K562 (cell line): ENCODE measurements around the gene SUDS3. TPM values are rescaled to one million over a fixed set of nuclear protein-coding genes. Genes with fewer than 3 reads are reported as not detected.

Experiments used
- BCL6 ChIP-seq: fragments of 250-450 bp; sonication (Bioruptor Pico); IDR thresholded peaks from 2 replicates; pipeline ENCODE4 v1.4.0; 2020
- CHD4 ChIP-seq: fragments of 200-600 bp; sonication (generic); IDR thresholded peaks from 3 replicates; pipeline ENCODE4 v1.6.1; 2012; ENCODE audit warnings: low read depth, mild to moderate bottlenecking, mixed read lengths, low read length, inconsistent platforms; ENCODE audit not compliant: insufficient read depth, insufficient replicate concordance, poor library complexity, severe bottlenecking
- CXXC5 ChIP-seq: fragments of 250-450 bp; sonication (Bioruptor Pico); IDR thresholded peaks from 2 replicates; pipeline ENCODE4 v1.8.0; 2022; ENCODE audit warnings: inconsistent platforms, mild to moderate bottlenecking, moderate library complexity
- DNMT1 ChIP-seq: fragments of 450-650 bp; IDR thresholded peaks from 2 replicates; pipeline ENCODE4 v1.6.1; 2016; ENCODE audit warnings: antibody characterized with exemption, mild to moderate bottlenecking
- ESRRB ChIP-seq: fragments of 250-450 bp; sonication (Bioruptor Pico); IDR thresholded peaks from 2 replicates; pipeline ENCODE4 v1.5.0; 2020; ENCODE audit warnings: mild to moderate bottlenecking, moderate library complexity, borderline replicate concordance
- EZH2 ChIP-seq: IDR thresholded peaks from 2 replicates; pipeline ENCODE4 v1.6.1; 2012; ENCODE audit warnings: low read depth, mild to moderate bottlenecking, inconsistent platforms, low read length, borderline replicate concordance
- FOXP1 ChIP-seq: sonication (generic); formaldehyde crosslinking; IDR thresholded peaks from 2 replicates; pipeline ENCODE4 v1.8.0; 2022; ENCODE audit warnings: mild to moderate bottlenecking, missing genetic modification reagents
- HDAC1 ChIP-seq, 2 experiments: fragments of 450-650 bp; IDR thresholded peaks; 2 replicates each; pipeline ENCODE4 v1.6.1; 2016 to 2017; ENCODE audit warnings: inconsistent platforms in 1 of 2, mild to moderate bottlenecking in 1 of 2, moderate library complexity in 1 of 2
- LARP7 ChIP-seq: fragments of 450-650 bp; IDR thresholded peaks from 2 replicates; pipeline ENCODE4 v1.6.1; 2016
- MEF2A ChIP-seq: IDR thresholded peaks from 2 replicates; pipeline ENCODE4 v1.6.1; 2011; ENCODE audit warnings: low read depth, mild to moderate bottlenecking, low read length, moderate library complexity; ENCODE audit not compliant: control insufficient read depth
- NCOA6 ChIP-seq: fragments of 450-650 bp; IDR thresholded peaks from 2 replicates; pipeline ENCODE4 v1.6.1; 2017; ENCODE audit warnings: mild to moderate bottlenecking
- RBM14 ChIP-seq: fragments of 200-400 bp; formaldehyde crosslinking; IDR thresholded peaks from 2 replicates; pipeline ENCODE4 v1.6.1; 2018; ENCODE audit warnings: low read depth, mild to moderate bottlenecking, low read length, moderate library complexity, borderline replicate concordance; ENCODE audit not compliant: insufficient read depth
- SMARCC2 ChIP-seq: fragments of 450-650 bp; IDR thresholded peaks from 2 replicates; pipeline ENCODE4 v1.6.1; 2017; ENCODE audit warnings: antibody characterized with exemption, moderate library complexity, mild to moderate bottlenecking, low read depth
- YBX1 ChIP-seq: fragments of 450-650 bp; IDR thresholded peaks from 2 replicates; pipeline ENCODE4 v1.7.1; 2016; ENCODE audit warnings: mild to moderate bottlenecking
- ZBTB7A ChIP-seq: IDR thresholded peaks from 2 replicates; pipeline ENCODE4 v1.6.1; 2011; ENCODE audit warnings: low read depth, mild to moderate bottlenecking, low read length, moderate library complexity, borderline replicate concordance; ENCODE audit not compliant: control insufficient read depth
- ZFPM2 ChIP-seq: fragments of 250-450 bp; sonication (Bioruptor Pico); IDR thresholded peaks from 2 replicates; pipeline ENCODE4 v1.5.1; 2022; ENCODE audit warnings: mild to moderate bottlenecking
- ZNF232 ChIP-seq: sonication (generic); formaldehyde crosslinking; IDR thresholded peaks from 2 replicates; pipeline ENCODE4 v1.8.0; 2022; ENCODE audit warnings: mild to moderate bottlenecking, missing genetic modification reagents
- ZNF274 ChIP-seq: IDR thresholded peaks from 2 replicates; pipeline ENCODE4 v1.6.1; 2011; ENCODE audit warnings: low read depth, mild to moderate bottlenecking, low read length, moderate library complexity, borderline replicate concordance
- ZNF354B ChIP-seq: fragments of 250-450 bp; sonication (Bioruptor Pico); IDR thresholded peaks from 2 replicates; pipeline ENCODE4 v1.4.0; 2020
- ZNF41 ChIP-seq: fragments of 250-450 bp; sonication (Bioruptor Pico); conservative IDR thresholded peaks from 2 replicates; pipeline ENCODE4 v1.4.0; 2020; ENCODE audit warnings: mild to moderate bottlenecking
- ZNF561 ChIP-seq: fragments of 450-650 bp; formaldehyde crosslinking; conservative IDR thresholded peaks from 2 replicates; pipeline ENCODE4 v1.4.0; 2020; ENCODE audit warnings: mild to moderate bottlenecking, moderate library complexity
- polyA plus RNA-seq, 8 experiments: library from polyadenylated mRNA; depleted of rRNA in 4 of 8; stranded (reverse) in 5 of 8; unstranded in 3 of 8; fragments of >200 nt; fragmentation: Nextera tagmentation in 2 of 8; fragmentation: Illumina TruSeq in 1 of 8; extraction: Ambion mirVana in 2 of 8; extraction: Trizol in 1 of 8; gene quantifications; 2 replicates each; pipeline versions ENCODE4 v1.2.1 to v1.2.3, GENCODE V29; 2011 to 2014; ENCODE audit warnings: inconsistent platforms in 1 of 8, missing spikeins in 1 of 8
- total RNA-seq, 7 experiments: library from RNA; depleted of rRNA in 6 of 7; stranded (reverse); fragments of >200 nt in 6 of 7; fragmentation: Illumina TruSeq in 2 of 7; extraction: Trizol in 2 of 7; gene quantifications; 2 replicates each; pipeline versions ENCODE4 v1.2.1 to v1.2.3, GENCODE V29; 2011 to 2021; ENCODE audit warnings: low replicate concordance in 1 of 7
- TF ChIP-seq, protein P1 (sequence below): fragments of 450-650 bp; IDR thresholded peaks from 2 replicates; pipeline ENCODE4 v1.6.1; 2017; ENCODE audit warnings: antibody characterized with exemption
- TF ChIP-seq, protein P2 (sequence below): sonication (generic); formaldehyde crosslinking; IDR thresholded peaks from 2 replicates; pipeline ENCODE4 v1.8.0; 2022; ENCODE audit warnings: missing genetic modification reagents, mild to moderate bottlenecking, borderline replicate concordance
- TF ChIP-seq, protein P3 (sequence below): fragments of 250-450 bp; sonication (Bioruptor Pico); IDR thresholded peaks from 2 replicates; pipeline ENCODE4 v1.4.0; 2020; ENCODE audit warnings: borderline replicate concordance

The SUDS3 gene
- total and polyA plus RNA-seq, 9 of the 15 experiments (the other 6 are each of a cell fraction or from before 2014, with no cell fraction given): 6.6 to 30.5 (median 23.3) TPM

DNA sequence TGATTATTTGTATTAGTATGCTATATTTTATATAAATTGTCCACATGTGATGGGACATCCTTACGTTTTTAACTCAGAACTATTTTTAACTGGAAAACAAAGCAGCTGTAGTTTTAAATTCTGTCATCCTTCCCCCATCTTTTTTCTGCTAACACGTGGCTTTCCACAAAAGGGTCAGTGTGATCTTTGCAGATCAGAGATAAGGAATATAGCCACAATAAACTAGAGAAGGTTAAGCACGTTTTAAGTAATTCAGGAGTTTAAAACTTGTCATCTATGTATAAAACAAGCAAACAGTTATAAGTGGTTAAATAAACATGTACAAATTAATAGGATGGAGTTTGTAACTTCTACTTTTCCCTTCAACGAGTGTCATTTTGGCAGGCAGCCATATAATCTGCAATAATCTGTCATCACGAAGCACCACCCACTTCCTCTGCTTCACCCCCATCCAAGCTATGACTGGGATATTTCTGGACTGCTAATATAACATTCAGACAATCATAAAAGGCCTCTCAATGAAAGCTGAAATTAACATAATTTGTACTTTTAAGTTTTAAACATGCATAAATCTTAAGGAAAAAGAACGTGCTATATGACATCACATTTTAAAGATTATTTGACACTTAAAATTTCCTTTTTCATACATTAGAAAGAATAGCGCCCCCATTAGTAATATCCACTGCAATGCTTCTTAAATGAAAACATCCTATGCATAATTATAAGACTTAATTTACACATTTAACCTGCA lies 18.9 kb upstream of the SUDS3 start (continued):
- TF ChIP-seq SMARCC2: peak; percentile 63
- TF ChIP-seq CHD4: peak; percentile 59
- TF ChIP-seq, protein P1, sequence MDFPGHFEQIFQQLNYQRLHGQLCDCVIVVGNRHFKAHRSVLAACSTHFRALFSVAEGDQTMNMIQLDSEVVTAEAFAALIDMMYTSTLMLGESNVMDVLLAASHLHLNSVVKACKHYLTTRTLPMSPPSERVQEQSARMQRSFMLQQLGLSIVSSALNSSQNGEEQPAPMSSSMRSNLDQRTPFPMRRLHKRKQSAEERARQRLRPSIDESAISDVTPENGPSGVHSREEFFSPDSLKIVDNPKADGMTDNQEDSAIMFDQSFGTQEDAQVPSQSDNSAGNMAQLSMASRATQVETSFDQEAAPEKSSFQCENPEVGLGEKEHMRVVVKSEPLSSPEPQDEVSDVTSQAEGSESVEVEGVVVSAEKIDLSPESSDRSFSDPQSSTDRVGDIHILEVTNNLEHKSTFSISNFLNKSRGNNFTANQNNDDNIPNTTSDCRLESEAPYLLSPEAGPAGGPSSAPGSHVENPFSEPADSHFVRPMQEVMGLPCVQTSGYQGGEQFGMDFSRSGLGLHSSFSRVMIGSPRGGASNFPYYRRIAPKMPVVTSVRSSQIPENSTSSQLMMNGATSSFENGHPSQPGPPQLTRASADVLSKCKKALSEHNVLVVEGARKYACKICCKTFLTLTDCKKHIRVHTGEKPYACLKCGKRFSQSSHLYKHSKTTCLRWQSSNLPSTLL: no peak
- peak; percentile 70 for TF ChIP-seq MEF2A
- no peak for TF ChIP-seq RBM14
- TF ChIP-seq, protein P2, sequence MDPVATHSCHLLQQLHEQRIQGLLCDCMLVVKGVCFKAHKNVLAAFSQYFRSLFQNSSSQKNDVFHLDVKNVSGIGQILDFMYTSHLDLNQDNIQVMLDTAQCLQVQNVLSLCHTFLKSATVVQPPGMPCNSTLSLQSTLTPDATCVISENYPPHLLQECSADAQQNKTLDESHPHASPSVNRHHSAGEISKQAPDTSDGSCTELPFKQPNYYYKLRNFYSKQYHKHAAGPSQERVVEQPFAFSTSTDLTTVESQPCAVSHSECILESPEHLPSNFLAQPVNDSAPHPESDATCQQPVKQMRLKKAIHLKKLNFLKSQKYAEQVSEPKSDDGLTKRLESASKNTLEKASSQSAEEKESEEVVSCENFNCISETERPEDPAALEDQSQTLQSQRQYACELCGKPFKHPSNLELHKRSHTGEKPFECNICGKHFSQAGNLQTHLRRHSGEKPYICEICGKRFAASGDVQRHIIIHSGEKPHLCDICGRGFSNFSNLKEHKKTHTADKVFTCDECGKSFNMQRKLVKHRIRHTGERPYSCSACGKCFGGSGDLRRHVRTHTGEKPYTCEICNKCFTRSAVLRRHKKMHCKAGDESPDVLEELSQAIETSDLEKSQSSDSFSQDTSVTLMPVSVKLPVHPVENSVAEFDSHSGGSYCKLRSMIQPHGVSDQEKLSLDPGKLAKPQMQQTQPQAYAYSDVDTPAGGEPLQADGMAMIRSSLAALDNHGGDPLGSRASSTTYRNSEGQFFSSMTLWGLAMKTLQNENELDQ (CRISPR knock-in tag): no peak
- TF ChIP-seq ZNF354B (CRISPR knock-in tag): no peak
- TF ChIP-seq ESRRB: no peak
- no peak for TF ChIP-seq ZNF561 (CRISPR knock-in tag)
- TF ChIP-seq HDAC1 (IDR thresholded peaks at IDR 0.05): peak; percentile 39 to 75; a peak in 2 of 4 replicates
- TF ChIP-seq ZNF232 (CRISPR knock-in tag): no peak
- no peak for TF ChIP-seq EZH2
- TF ChIP-seq YBX1: no peak
- no peak; the same call in none of the 2 replicates for TF ChIP-seq CXXC5 (CRISPR knock-in tag)
- TF ChIP-seq LARP7: no peak
- no peak for TF ChIP-seq ZNF41 (CRISPR knock-in tag)
- TF ChIP-seq ZNF274: no peak
- TF ChIP-seq, protein P3, sequence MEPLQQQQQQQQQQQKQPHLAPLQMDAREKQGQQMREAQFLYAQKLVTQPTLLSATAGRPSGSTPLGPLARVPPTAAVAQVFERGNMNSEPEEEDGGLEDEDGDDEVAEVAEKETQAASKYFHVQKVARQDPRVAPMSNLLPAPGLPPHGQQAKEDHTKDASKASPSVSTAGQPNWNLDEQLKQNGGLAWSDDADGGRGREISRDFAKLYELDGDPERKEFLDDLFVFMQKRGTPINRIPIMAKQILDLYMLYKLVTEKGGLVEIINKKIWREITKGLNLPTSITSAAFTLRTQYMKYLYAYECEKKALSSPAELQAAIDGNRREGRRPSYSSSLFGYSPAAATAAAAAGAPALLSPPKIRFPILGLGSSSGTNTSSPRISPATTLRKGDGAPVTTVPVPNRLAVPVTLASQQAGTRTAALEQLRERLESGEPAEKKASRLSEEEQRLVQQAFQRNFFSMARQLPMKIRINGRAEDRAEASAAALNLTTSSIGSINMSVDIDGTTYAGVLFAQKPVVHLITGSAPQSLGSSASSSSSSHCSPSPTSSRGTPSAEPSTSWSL (CRISPR knock-in tag): no peak
- TF ChIP-seq ZBTB7A: no peak
- TF ChIP-seq NCOA6: no peak
- no peak for TF ChIP-seq ZFPM2 (CRISPR knock-in tag)
- TF ChIP-seq DNMT1: no peak
- no peak for TF ChIP-seq BCL6 (CRISPR knock-in tag)
- no peak for TF ChIP-seq FOXP1
